ENCODE results near the gene SFRP2.
A peak's percentile ranks its signal among the peaks of the same experiment; 100 is the strongest.

The SFRP2 gene

GRCh38 chr4:153804722-153805121 lies 15.8 kb upstream of the SFRP2 start:
- Histone ChIP-seq H3K36me3 (ENCODE audit: control insufficient read depth in 2 of 2, insufficient read depth in 1 of 2, low read length in 2 of 2) (no peaks in the 10 kb centered on the region), H3K9me3 (ENCODE audit: control insufficient read depth, insufficient read depth, low read depth, low read length) (no peaks in the 10 kb centered on the region), H3K4me1 (ENCODE audit: control insufficient read depth, insufficient read depth, low read length) (no peaks in the 10 kb centered on the region), H3K27ac (ENCODE audit: extremely low read depth, low read depth, low read length) (no peak overlapping the region), H3K4me3 (ENCODE audit: low read depth, low read length) (no peak overlapping the region)
- ChIA-PET CTCF (no interaction called here), POLR2A (no interaction called here)
- TF ChIP-seq ZNF558 (tag by site-specific recombination; IDR thresholded peaks at IDR 0.05), result no peak

- no peaks in the 10 kb centered on the region for H3K36me3 ChIP-seq (ENCODE audit: control insufficient read depth in 2 of 2, insufficient read depth in 1 of 2, low read length in 2 of 2)
- no peak overlapping the region for H3K4me3 ChIP-seq (ENCODE audit: low read depth, low read length)
- POLR2A ChIA-PET, result no interaction called here
- TF ChIP-seq ZIC2 (tag by site-specific recombination; IDR thresholded peaks at IDR 0.05), result peak; percentile 28; the same call in 1 of the 2 replicates
- TF ChIP-seq, protein P1, sequence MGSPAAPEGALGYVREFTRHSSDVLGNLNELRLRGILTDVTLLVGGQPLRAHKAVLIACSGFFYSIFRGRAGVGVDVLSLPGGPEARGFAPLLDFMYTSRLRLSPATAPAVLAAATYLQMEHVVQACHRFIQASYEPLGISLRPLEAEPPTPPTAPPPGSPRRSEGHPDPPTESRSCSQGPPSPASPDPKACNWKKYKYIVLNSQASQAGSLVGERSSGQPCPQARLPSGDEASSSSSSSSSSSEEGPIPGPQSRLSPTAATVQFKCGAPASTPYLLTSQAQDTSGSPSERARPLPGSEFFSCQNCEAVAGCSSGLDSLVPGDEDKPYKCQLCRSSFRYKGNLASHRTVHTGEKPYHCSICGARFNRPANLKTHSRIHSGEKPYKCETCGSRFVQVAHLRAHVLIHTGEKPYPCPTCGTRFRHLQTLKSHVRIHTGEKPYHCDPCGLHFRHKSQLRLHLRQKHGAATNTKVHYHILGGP (tag by site-specific recombination; IDR thresholded peaks at IDR 0.05), result no peak
- TF ChIP-seq GLI2 (tag by site-specific recombination; IDR thresholded peaks at IDR 0.05; ENCODE audit: borderline replicate concordance, low read depth), result no peak
- TF ChIP-seq ZNF654 (tag by site-specific recombination; IDR thresholded peaks at IDR 0.05; ENCODE audit: low read depth), result no peak
- H3K27ac ChIP-seq (ENCODE audit: extremely low read depth, low read depth, low read length), result no peak overlapping the region
- H3K4me1 ChIP-seq (ENCODE audit: control insufficient read depth, insufficient read depth, low read length), result peaks cover 6% of the 10 kb centered on the region; the same call in 1 of the 2 replicates
- CTCF ChIA-PET, result no interaction called here
- H3K9me3 ChIP-seq (ENCODE audit: control insufficient read depth, insufficient read depth, low read depth, low read length), result no peaks in the 10 kb centered on the region
Measured at GRCh38 chr4:153799694-153800074, 10.8 kb upstream of the SFRP2 start.

GRCh38 chr4:153798901-153799693 lies 10.2 kb upstream of the SFRP2 start:
- H3K4me3 ChIP-seq (ENCODE audit: low read depth, low read length), result no peak overlapping the region
- peaks cover 12% of the 10 kb centered on the region for H3K4me1 ChIP-seq (ENCODE audit: control insufficient read depth, insufficient read depth, low read length)
- ChIA-PET CTCF (no interaction called here), POLR2A (no interaction called here)
- no peaks in the 10 kb centered on the region for H3K36me3 ChIP-seq (ENCODE audit: control insufficient read depth in 2 of 2, insufficient read depth in 1 of 2, low read length in 2 of 2)
- H3K27ac ChIP-seq (ENCODE audit: extremely low read depth, low read depth, low read length), result no peak overlapping the region
- no peaks in the 10 kb centered on the region for H3K9me3 ChIP-seq (ENCODE audit: control insufficient read depth, insufficient read depth, low read depth, low read length)
- TF ChIP-seq TCF7L2 (IDR thresholded peaks at IDR 0.05; ENCODE audit: borderline replicate concordance, low read depth, low read length) (no peak), YY1 (tag by site-specific recombination; IDR thresholded peaks at IDR 0.05) (no peak), ZNF830 (tag by site-specific recombination; IDR thresholded peaks at IDR 0.05; ENCODE audit: low read depth) (no peak), KLF8 (tag by site-specific recombination; IDR thresholded peaks at IDR 0.05) (no peak), ZNF629 (tag by site-specific recombination; IDR thresholded peaks at IDR 0.05) (no peak), ZSCAN5A (tag by site-specific recombination; IDR thresholded peaks at IDR 0.05) (no peak), ZBTB1 (tag by site-specific recombination; IDR thresholded peaks at IDR 0.05) (no peak), ZNF518A (tag by site-specific recombination; conservative IDR thresholded peaks at IDR 0.05; ENCODE audit: low read depth) (no peak), ZNF610 (tag by site-specific recombination; IDR thresholded peaks at IDR 0.05; ENCODE audit: borderline replicate concordance) (no peak)
